ENCODE data around the gene SAMSN1. TPM values are rescaled to one million over a fixed set of nuclear protein-coding genes. Genes with fewer than 3 reads are reported as not detected.

SAMSN1 gene
- total RNA-seq, 6 experiments from 2014 or later: 1.2 to 7.4 (median 3.0) TPM

DNA sequence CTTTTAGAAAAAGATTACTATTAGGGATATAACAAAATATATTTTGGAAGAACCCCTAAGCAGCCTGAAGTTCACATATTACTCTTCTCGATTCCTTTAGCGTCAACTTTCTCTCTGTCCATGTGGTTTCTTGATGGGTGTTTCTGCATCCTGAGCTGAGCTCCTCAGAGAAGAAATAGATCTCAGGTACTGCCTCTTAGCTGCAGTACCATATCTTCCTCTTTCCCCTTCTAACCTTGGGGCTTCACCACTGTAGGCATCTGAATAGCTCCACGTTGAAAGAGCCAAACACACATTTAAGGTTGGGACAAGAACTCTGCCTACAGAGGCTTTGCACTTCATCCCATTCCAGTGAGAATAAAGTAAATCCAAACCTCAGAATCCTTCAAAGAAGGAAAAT, 59.2 kb downstream of the SAMSN1 start:
- TF ChIP-seq POLR2A (IDR thresholded peaks at IDR 0.05): no peak
- TF ChIP-seq, protein P1, sequence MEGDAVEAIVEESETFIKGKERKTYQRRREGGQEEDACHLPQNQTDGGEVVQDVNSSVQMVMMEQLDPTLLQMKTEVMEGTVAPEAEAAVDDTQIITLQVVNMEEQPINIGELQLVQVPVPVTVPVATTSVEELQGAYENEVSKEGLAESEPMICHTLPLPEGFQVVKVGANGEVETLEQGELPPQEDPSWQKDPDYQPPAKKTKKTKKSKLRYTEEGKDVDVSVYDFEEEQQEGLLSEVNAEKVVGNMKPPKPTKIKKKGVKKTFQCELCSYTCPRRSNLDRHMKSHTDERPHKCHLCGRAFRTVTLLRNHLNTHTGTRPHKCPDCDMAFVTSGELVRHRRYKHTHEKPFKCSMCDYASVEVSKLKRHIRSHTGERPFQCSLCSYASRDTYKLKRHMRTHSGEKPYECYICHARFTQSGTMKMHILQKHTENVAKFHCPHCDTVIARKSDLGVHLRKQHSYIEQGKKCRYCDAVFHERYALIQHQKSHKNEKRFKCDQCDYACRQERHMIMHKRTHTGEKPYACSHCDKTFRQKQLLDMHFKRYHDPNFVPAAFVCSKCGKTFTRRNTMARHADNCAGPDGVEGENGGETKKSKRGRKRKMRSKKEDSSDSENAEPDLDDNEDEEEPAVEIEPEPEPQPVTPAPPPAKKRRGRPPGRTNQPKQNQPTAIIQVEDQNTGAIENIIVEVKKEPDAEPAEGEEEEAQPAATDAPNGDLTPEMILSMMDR (IDR thresholded peaks at IDR 0.05): no peak
- ATAC-seq (no peak), DNase-seq (no peak)
- Histone ChIP-seq H3K4me3 (no peak overlapping the region), H3K27me3 (no peaks in the 10 kb centered on the region), H3K36me3 (no peaks in the 10 kb centered on the region), H3K4me1 (no peaks in the 10 kb centered on the region), H3K27ac (no peak overlapping the region), H3K9me3 (no peaks in the 10 kb centered on the region)
- whole genome bisulfite sequencing (ENCODE audit: insufficient coverage, low coverage, low lambda C conversion rate, missing lambda C conversion rate): 71% methylated on average over 3 of the region's 3 CpGs
- intact Hi-C loops (cut with DNase I): no loop called here

DNA sequence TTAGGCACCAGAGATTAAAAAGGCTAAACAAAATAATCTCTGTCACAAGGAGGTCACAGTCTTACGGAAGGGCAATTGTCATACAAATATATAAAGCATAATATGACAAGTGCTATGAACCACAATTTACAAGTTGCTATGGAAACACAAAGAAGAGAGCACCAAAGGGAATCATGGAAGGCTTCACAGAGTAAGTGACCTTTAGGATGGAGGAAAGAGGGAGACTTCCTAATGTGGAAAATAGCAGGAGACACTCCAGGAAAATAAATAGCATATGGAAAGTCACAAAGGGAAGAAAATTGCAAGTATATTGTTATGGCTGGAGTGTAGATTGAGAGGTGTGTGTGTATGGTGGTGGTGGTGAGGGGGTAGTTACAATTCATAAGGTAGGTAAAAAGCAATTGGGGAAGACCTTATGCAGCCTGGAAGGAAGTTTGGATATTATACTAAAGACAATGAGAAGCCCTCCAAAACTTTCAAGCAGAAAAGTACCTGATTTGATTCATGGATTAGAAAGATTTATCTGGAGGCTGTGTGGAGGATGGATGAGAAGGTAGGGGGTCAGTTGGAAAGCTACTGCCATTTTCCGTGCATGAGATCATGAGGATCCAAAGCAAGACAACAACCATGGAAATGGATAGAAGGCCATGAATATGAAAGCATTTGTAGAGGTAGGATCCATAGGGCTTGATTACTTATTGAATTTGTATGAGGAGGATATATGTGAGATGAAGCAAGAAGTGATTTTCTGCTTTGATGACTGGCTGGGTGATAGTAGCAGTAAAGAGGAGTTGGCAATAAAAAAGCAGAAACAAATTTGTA, 61.7 kb downstream of the SAMSN1 start:
- Histone ChIP-seq H3K4me3 (no peak overlapping the region), H3K4me1 (no peaks in the 10 kb centered on the region), H3K36me3 (no peaks in the 10 kb centered on the region), H3K27me3 (no peaks in the 10 kb centered on the region), H3K9me3 (no peaks in the 10 kb centered on the region), H3K27ac (no peak overlapping the region)
- ATAC-seq: no peak
- DNase-seq: no peak
- WGBS (ENCODE audit: insufficient coverage, low coverage, low lambda C conversion rate, missing lambda C conversion rate): 67% methylated on average over 2 of the region's 2 CpGs
- TF ChIP-seq, protein P1 (IDR thresholded peaks at IDR 0.05): no peak
- no peak for TF ChIP-seq POLR2A (IDR thresholded peaks at IDR 0.05)
- intact Hi-C loops (cut with DNase I): no loop called here

DNA sequence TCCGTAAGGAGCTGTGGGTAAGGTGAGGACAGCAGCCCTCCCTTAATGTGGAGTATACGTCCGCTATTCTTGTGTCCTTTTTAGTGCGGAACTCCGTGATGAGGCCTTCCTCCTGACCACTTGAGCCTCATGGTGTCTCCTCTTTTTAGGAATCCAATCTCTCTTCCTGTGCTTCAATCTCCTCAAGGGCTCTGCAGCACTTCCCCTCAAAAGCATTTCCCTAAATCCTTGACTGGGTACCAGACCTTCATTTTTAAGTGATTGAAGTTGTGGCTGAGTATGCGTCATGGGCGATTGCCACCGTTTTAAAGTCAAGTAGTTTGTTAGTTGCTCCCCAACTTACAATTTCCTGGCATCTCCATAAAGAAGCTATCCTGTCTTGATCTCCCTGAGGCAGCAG, 62.8 kb downstream of the SAMSN1 start:
- DNase-seq (no peak), ATAC-seq (no peak)
- Histone ChIP-seq H3K4me1 (no peaks in the 10 kb centered on the region), H3K4me3 (no peak overlapping the region), H3K9me3 (no peaks in the 10 kb centered on the region), H3K27ac (no peak overlapping the region), H3K36me3 (no peaks in the 10 kb centered on the region), H3K27me3 (no peaks in the 10 kb centered on the region)
- TF ChIP-seq POLR2A (IDR thresholded peaks at IDR 0.05): no peak
- TF ChIP-seq, protein P1 (IDR thresholded peaks at IDR 0.05): no peak
- 71% methylated on average over 6 of the region's 8 CpGs for WGBS (ENCODE audit: insufficient coverage, low coverage, low lambda C conversion rate, missing lambda C conversion rate)
- intact Hi-C loops (cut with DNase I): no loop called here

DNA sequence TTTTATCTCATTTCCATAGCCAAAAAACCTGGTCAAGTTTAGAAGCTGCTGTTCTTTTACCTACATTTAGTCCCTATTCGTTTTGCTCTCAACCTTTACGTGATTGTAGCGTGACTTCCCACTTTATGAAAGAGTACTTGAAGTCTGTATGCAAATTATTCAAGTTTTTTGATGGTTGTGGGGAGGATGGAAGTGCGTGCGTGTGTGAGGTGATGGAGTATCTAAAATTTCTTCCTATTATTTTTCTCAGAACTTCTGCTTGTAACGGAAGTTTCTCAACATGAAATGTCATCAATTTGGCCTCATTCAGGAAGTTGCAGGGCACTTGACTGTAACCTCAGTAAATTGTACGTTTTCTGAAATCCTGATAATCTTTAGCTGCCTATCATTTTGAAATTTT, 64.0 kb downstream of the SAMSN1 start:
- Histone ChIP-seq H3K9me3 (no peaks in the 10 kb centered on the region), H3K4me1 (no peaks in the 10 kb centered on the region), H3K36me3 (no peaks in the 10 kb centered on the region), H3K4me3 (no peak overlapping the region), H3K27me3 (no peaks in the 10 kb centered on the region), H3K27ac (no peak overlapping the region)
- intact Hi-C loops (cut with DNase I): no loop called here
- 24% methylated on average over 7 of the region's 7 CpGs for WGBS (ENCODE audit: insufficient coverage, low coverage, low lambda C conversion rate, missing lambda C conversion rate)
- ATAC-seq (peak; percentile 36 to 63 (median 46)), DNase-seq (no peak)
- no peak for TF ChIP-seq POLR2A (IDR thresholded peaks at IDR 0.05)
- TF ChIP-seq, protein P1 (IDR thresholded peaks at IDR 0.05): no peak

All from right lobe of liver (tissue), 6 donors.